ENCODE data around the gene COX5A. TPM values are rescaled to one million over a fixed set of nuclear protein-coding genes. Genes with fewer than 3 reads are reported as not detected.

Gene COX5A
- total and polyA plus RNA-seq, 2 of the 4 experiments (the other 2 are of a cell fraction): 39.8 to 141 TPM

DNA sequence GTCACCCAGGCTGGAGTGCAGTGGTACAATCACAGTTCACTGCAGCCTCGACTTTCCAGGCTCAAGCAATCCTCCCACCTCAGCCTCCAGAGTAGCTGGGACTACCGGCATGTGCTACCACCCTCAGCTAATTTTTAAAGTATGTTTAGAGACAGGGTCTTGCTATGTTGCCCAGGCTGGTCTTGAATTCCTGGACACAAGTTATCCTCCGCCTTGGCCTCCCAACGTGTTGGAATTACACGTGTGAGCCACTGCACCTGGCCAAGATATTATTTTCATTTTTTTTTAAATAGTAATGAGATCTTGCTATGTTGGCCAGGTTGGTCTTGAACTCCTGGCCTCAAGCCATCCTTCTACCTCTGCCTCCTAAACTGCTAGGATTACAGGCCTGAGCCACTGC is 52.4 kb downstream of the COX5A start:
- H3K4me3 ChIP-seq (ENCODE audit: insufficient read depth, low read depth, low read length): no peak overlapping the region
- in situ Hi-C loops (cut with MboI; ENCODE audit: low sequenced_read_pairs): no loop called here
- no peak overlapping the region for H3K14ac ChIP-seq (replicated peaks; ENCODE audit: low read depth, low read length)
- CTCF ChIA-PET: interaction anchor here (1.0 kb wide), 1 partner anchor 17 kb away, joined by 3 read pairs; no protein-coding TSS in a partner anchor
- ATAC-seq (ENCODE audit: low read depth) (no peak), DNase-seq (no peak)
- no peaks in the 10 kb centered on the region; the same call in 1 of the 2 replicates for H3K9me3 ChIP-seq (ENCODE audit: control insufficient read depth, insufficient read depth, low read length)
- H3K23ac ChIP-seq (ENCODE audit: low read depth, low read length): no peak overlapping the region
- no peak overlapping the region for H2BK15ac ChIP-seq (ENCODE audit: low read depth, low read length)
- POLR2A ChIA-PET (ENCODE audit: unreplicated experiment): no interaction called here
- no peak overlapping the region for H4K8ac ChIP-seq (ENCODE audit: low read depth in 2 of 2, low read length in 2 of 2)
- intact Hi-C loops (cut with micrococcal nuclease): no loop called here
- H3K27ac ChIP-seq (ENCODE audit: insufficient read depth, low read length): no peak overlapping the region
- H4K5ac ChIP-seq (ENCODE audit: low read depth, low read length): no peak overlapping the region
- H3K36me3 ChIP-seq (ENCODE audit: control insufficient read depth, insufficient read depth, low read length): no peaks in the 10 kb centered on the region
- no peak overlapping the region for H3K4ac ChIP-seq (ENCODE audit: low read depth, low read length)
- dilution Hi-C loops (cut with HindIII; ENCODE audit: low sequenced_read_pairs, unreplicated experiment): no loop called here
- BruUV-seq (replicated peaks): no TSS peak
- peaks cover 9% of the 10 kb centered on the region for H3K4me1 ChIP-seq (ENCODE audit: control insufficient read depth, insufficient read depth, low read length)
- peaks cover 5 to 7% of the 10 kb centered on the region in 2 experiments; a peak in 3 of 4 replicates for H3K79me1 ChIP-seq (ENCODE audit: low read depth in 1 of 2, low read length in 2 of 2)
- H2AFZ ChIP-seq (replicated peaks; ENCODE audit: low read length, poor library complexity): no peak overlapping the region
- no peak overlapping the region for H3K56ac ChIP-seq (ENCODE audit: extremely low read depth, insufficient read depth, low read length)
- H2AK9ac ChIP-seq (replicated peaks; ENCODE audit: low read depth, low read length, poor library complexity): no peak overlapping the region
- no peaks in the 10 kb centered on the region for H4K20me1 ChIP-seq (ENCODE audit: insufficient read depth, low read length)
- H2BK120ac ChIP-seq (ENCODE audit: low read depth, low read length): no peak overlapping the region
- TF ChIP-seq SMC3 (IDR thresholded peaks at IDR 0.05; ENCODE audit: low read depth, low read length) (no peak), BHLHE40 (IDR thresholded peaks at IDR 0.05; ENCODE audit: low read depth, low read length) (no peak), MAFK (IDR thresholded peaks at IDR 0.05; ENCODE audit: low read depth, low read length) (no peak), CEBPB (IDR thresholded peaks at IDR 0.05; ENCODE audit: low read depth, low read length) (no peak), RAD21 (IDR thresholded peaks at IDR 0.05; ENCODE audit: low read length) (no peak), MAZ (IDR thresholded peaks at IDR 0.05; ENCODE audit: borderline replicate concordance, low read depth, low read length) (no peak), MXI1 (IDR thresholded peaks at IDR 0.05; ENCODE audit: borderline replicate concordance, low read depth, low read length) (no peak), CHD1 (IDR thresholded peaks at IDR 0.05; ENCODE audit: low read depth, low read length) (no peak), USF2 (IDR thresholded peaks at IDR 0.05; ENCODE audit: low read depth, low read length) (no peak), FOS (IDR thresholded peaks at IDR 0.05; ENCODE audit: low read depth, low read length) (no peak), RCOR1 (IDR thresholded peaks at IDR 0.05; ENCODE audit: insufficient replicate concordance, low read length) (no peak), NFE2L2 (IDR thresholded peaks at IDR 0.05; ENCODE audit: low read depth, low read length) (no peak), POLR2A (IDR thresholded peaks at IDR 0.05; ENCODE audit: low read depth, low read length) (no peak), RFX5 (IDR thresholded peaks at IDR 0.05; ENCODE audit: low read depth, low read length) (no peak)
- TF ChIP-seq, protein P1, sequence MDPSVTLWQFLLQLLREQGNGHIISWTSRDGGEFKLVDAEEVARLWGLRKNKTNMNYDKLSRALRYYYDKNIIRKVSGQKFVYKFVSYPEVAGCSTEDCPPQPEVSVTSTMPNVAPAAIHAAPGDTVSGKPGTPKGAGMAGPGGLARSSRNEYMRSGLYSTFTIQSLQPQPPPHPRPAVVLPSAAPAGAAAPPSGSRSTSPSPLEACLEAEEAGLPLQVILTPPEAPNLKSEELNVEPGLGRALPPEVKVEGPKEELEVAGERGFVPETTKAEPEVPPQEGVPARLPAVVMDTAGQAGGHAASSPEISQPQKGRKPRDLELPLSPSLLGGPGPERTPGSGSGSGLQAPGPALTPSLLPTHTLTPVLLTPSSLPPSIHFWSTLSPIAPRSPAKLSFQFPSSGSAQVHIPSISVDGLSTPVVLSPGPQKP (IDR thresholded peaks at IDR 0.05; ENCODE audit: borderline replicate concordance, low read depth, low read length): no peak
- TF ChIP-seq, protein P2, sequence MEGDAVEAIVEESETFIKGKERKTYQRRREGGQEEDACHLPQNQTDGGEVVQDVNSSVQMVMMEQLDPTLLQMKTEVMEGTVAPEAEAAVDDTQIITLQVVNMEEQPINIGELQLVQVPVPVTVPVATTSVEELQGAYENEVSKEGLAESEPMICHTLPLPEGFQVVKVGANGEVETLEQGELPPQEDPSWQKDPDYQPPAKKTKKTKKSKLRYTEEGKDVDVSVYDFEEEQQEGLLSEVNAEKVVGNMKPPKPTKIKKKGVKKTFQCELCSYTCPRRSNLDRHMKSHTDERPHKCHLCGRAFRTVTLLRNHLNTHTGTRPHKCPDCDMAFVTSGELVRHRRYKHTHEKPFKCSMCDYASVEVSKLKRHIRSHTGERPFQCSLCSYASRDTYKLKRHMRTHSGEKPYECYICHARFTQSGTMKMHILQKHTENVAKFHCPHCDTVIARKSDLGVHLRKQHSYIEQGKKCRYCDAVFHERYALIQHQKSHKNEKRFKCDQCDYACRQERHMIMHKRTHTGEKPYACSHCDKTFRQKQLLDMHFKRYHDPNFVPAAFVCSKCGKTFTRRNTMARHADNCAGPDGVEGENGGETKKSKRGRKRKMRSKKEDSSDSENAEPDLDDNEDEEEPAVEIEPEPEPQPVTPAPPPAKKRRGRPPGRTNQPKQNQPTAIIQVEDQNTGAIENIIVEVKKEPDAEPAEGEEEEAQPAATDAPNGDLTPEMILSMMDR (conservative IDR thresholded peaks at IDR 0.05; ENCODE audit: low read depth, low read length): no peak
- H2BK5ac ChIP-seq (ENCODE audit: low read depth, low read length, poor library complexity, severe bottlenecking): no peak overlapping the region
- H4K91ac ChIP-seq (ENCODE audit: insufficient read depth, low read depth, low read length): no peak overlapping the region
- H2BK20ac ChIP-seq (ENCODE audit: low read depth, low read length): no peak overlapping the region
- no peak overlapping the region for H3K9ac ChIP-seq (ENCODE audit: low read depth, low read length)
- H3K27me3 ChIP-seq (ENCODE audit: control insufficient read depth, insufficient read depth, low read length): no peaks in the 10 kb centered on the region
- H3K18ac ChIP-seq (ENCODE audit: low read depth, low read length): no peak overlapping the region
- no CpG with 5 or more reads among the region's 5 CpGs for WGBS, 2 experiments (ENCODE audit: extremely low coverage in 2 of 2, insufficient read length in 1 of 2)
- H3K4me2 ChIP-seq (ENCODE audit: low read depth, low read length): no peak overlapping the region
- H3K9me1 ChIP-seq (ENCODE audit: insufficient read depth, low read length): peaks cover 4% of the 10 kb centered on the region; the same call in 1 of the 2 replicates
- H2AK5ac ChIP-seq (ENCODE audit: low read depth, low read length): no peak overlapping the region
